ENCODE measurements around the gene RPH3AL. TPM values are rescaled to one million over a fixed set of nuclear protein-coding genes. Genes with fewer than 3 reads are reported as not detected.

RPH3AL gene, protein sequence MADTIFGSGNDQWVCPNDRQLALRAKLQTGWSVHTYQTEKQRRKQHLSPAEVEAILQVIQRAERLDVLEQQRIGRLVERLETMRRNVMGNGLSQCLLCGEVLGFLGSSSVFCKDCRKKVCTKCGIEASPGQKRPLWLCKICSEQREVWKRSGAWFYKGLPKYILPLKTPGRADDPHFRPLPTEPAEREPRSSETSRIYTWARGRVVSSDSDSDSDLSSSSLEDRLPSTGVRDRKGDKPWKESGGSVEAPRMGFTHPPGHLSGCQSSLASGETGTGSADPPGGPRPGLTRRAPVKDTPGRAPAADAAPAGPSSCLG
- 1 to 10 TPM in 1 of 2 experiments, under 1 TPM in 1; 0.64 to 1.2 TPM for total RNA-seq

DNA sequence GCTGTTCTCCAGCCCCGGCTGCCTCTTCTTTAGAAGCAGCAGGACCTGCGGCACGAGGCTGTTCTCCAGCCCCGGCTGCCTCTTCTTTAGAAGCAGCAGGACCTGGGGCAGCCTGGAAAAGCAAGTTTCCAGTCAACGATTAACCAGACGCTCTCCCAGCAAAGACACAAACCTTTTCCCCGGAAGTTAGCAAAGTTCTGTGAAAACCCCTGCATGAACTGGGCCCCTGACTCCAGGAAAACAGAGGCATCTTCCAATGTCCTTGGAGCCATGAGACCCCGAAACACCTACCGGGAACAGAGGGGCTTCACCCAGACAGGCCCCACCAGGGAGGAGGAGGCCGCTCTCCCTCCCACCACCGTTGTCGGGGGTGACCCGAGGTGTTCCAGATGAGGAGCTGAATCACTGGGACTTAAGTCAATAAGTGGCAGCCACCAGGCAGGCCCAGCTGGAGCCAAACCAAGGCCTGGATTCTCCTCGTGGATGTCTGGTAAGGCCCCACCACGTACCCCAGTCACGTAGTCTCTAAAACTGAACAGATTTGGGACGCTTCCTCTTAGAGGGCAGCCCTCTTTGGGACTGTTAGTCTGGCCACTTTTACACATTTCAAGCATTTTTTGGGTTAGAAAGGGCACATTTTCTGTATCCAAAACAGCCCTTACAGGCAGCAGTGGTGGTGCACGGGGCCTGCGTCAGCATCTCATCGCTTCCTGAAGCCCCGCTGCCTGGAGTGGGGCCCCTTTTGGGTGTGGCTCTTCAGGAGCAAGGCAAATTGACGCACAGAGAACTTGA lies at the start of gene RPH3AL:
Gene RPH3AL (minus strand): TSS at position 387 of the 792 bp plus-strand sequence. CDS start 25,264 bp downstream, outside the sequence.
- Mint-ChIP-seq H3K27ac (no peak within 1 kb of the TSS), H3K4me1 (no peaks in the 10 kb centered on the region), H3K4me3 (no peak within 1 kb of the TSS), H3K36me3 (no peaks in the 10 kb centered on the region), H3K9me3 (peaks cover 2% of the 10 kb centered on the region), H3K27me3 (no peaks in the 10 kb centered on the region)
- no peak for DNase-seq

DNA sequence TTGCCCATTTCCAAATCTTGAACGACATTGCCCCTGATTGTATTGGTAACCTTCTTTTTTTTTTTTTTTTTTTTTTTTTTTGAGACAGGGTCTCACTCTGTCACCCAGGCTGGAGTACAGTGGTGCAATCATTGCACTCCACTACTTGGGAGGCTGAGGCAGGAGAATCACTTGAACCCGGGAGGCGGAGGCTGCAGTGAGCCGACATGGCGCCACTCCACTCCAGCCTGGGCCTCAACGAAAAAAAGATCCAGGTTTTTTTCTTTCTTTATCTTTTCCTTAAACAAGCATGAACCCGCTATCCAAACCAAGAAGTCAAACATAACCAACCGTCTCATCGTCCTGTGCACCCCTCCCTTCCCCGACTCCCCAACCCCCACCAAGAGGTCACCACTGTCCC lies 47.6 kb upstream of the RPH3AL start:
- Mint-ChIP-seq H3K36me3 (no peaks in the 10 kb centered on the region), H3K27ac (no peak overlapping the region), H3K9me3 (no peaks in the 10 kb centered on the region), H3K4me1 (no peaks in the 10 kb centered on the region), H3K27me3 (no peaks in the 10 kb centered on the region), H3K4me3 (no peak overlapping the region)
- no peak for DNase-seq

DNA sequence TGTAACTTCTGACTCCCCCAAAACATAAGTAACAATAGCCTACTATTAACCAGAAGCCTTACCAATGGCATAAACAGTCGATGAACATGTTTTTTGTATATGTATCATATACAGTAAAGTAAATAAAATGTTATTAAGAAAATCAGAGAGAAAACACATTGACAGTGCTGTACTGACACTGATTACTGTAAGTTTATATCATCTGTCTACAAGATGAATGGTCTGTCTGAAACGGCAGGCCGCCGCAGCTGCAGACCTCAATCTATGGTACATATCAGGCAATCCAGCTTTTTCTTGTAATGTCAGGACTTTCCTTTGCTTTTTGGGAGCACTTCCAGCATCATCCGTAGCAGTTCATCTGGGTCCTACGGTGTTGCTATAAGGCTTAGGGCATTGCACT lies 44.2 kb upstream of the RPH3AL start:
- H3K27me3 Mint-ChIP-seq: no peaks in the 10 kb centered on the region
- H3K9me3 Mint-ChIP-seq: no peaks in the 10 kb centered on the region
- no peaks in the 10 kb centered on the region for H3K36me3 Mint-ChIP-seq
- no peaks in the 10 kb centered on the region for H3K4me1 Mint-ChIP-seq
- no peak overlapping the region for H3K4me3 Mint-ChIP-seq
- DNase-seq: no peak
- H3K27ac Mint-ChIP-seq: no peak overlapping the region

DNA sequence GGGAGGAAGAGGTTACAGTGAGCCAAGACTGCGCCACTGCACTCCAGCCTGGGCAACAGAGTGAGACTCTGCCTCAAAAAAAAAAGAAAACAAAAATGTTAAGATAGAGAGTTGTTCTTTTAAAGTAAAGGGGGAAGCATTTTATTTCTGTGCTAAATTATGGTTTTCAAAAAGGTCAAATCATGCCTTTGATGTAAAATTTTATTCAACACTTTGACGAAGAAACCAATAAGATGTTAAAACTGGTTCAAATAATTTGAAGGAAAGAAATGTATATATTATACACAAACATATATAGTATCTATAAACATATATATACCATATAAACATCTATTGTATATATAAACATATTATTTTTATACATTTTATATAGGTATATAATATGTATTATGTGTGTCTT lies 43.4 kb upstream of the RPH3AL start:
- no peak for DNase-seq
- no peaks in the 10 kb centered on the region for H3K9me3 Mint-ChIP-seq
- H3K27me3 Mint-ChIP-seq: no peaks in the 10 kb centered on the region
- H3K4me3 Mint-ChIP-seq: no peak overlapping the region
- H3K27ac Mint-ChIP-seq: no peak overlapping the region
- no peaks in the 10 kb centered on the region for H3K36me3 Mint-ChIP-seq
- no peaks in the 10 kb centered on the region for H3K4me1 Mint-ChIP-seq

DNA sequence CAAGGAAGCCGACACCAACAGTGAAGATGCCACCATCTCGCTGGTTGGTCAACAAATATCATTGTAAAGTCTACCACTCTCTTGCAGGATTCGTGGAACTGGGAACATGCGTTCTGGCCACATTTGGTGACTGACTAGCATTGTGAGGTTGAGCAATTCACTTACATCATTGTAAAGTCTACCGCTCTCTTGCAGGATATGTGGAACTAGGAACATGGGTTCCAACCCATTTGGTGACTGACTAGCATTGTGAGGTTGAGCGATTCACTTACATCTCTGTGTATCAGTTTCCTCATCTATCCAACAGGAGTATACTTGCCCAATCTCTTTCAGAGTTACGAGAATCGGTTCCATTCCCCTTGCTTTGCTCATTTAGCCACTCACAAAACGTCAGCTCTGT lies 42.6 kb upstream of the RPH3AL start:
- H3K36me3 Mint-ChIP-seq: no peaks in the 10 kb centered on the region
- H3K4me3 Mint-ChIP-seq: no peak overlapping the region
- H3K27ac Mint-ChIP-seq: no peak overlapping the region
- H3K4me1 Mint-ChIP-seq: no peaks in the 10 kb centered on the region
- no peaks in the 10 kb centered on the region for H3K27me3 Mint-ChIP-seq
- no peak for DNase-seq
- no peaks in the 10 kb centered on the region for H3K9me3 Mint-ChIP-seq

DNA sequence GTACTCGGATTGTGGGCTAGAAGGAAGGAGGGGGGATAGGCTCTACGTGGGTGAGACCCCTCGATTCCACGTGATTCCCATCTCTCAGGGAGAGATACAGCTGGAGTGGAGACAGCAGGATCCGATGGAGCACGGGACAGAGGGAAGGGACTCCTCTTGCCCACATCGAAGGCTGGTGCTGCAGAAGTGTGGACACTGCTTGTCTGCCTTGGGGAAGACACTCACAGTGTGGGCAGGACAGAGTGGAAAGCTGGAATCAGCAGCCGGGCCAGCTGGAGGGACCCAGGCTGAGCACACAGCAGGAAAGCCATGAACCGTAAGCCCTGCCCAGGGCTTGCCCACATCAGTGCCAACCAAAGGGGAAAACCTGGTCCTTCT lies 42.1 kb upstream of the RPH3AL start:
- H3K27ac Mint-ChIP-seq: no peak overlapping the region
- no peaks in the 10 kb centered on the region for H3K9me3 Mint-ChIP-seq
- H3K4me3 Mint-ChIP-seq: no peak overlapping the region
- H3K27me3 Mint-ChIP-seq: no peaks in the 10 kb centered on the region
- no peaks in the 10 kb centered on the region for H3K4me1 Mint-ChIP-seq
- no peaks in the 10 kb centered on the region for H3K36me3 Mint-ChIP-seq
- DNase-seq: no peak

DNA sequence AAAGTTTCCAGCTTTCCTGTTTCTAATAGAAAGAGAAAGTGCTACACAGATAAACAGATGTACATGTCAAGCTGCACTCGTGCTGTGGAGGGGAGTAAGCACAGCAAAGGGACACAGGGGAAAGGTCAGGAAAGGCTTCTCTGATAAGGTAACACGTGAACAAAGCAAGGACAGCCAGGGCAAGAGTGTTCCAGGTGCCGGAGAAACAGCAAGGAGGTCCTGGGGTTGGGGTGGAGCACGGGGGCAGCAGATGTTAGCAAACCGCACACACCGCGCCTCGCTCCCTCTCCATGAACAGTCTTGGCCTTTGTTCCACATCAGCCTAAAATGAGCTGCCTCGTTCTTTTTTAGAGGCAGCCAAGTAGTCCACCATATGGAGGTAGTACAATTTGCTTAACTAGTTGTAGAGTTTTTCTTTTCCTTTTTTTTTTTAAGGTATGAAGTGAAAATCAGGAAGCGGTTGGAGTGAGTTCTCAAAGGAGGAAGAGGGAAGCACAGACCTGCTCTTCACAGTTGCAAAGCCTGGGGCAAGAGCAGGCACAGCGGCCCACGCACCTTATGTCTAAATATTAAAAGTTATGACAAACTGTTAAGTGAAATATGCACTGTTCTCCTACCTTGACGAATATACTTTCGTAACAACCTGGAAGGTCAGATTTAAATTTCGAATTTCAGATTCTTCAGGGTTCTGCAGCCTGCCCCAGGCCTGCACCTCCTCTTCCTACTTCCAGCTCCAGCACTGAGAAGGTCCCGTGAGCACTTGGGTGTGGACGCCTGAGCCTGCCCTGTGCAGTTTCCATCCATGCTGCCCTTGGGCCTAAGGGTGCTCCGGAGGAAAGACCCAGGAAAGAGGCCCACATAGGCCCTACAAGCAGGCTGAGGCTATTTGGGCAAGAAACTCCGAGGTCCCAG lies 41.5 kb upstream of the RPH3AL start:
- Mint-ChIP-seq H3K4me3 (peak overlapping the region; percentile 12), H3K27ac (no peak overlapping the region), H3K27me3 (no peaks in the 10 kb centered on the region), H3K36me3 (no peaks in the 10 kb centered on the region), H3K4me1 (no peaks in the 10 kb centered on the region), H3K9me3 (no peaks in the 10 kb centered on the region)
- no peak for DNase-seq

DNA sequence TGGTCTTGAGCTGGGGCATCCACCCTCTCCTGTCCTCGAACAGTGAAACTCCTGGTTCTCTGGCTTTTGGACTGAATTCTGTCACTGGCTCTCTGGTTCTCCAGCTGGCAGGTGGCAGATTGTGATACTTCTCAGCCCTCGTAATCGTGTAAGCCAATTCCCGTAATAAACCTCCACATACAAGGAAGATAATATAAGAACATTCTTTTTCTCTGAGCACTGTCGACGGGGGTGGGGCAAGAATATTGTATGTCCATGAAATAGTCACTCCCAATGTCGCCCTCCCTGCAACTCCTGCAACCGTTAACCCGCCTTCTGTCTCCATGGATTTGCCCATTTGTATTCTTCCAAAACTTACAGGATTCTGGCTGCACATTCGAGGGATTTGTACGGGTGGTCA lies 39.2 kb upstream of the RPH3AL start:
- H3K27ac Mint-ChIP-seq: no peak overlapping the region
- peaks cover under 1% of the 10 kb centered on the region for H3K4me1 Mint-ChIP-seq
- no peak overlapping the region for H3K4me3 Mint-ChIP-seq
- no peak for DNase-seq
- H3K36me3 Mint-ChIP-seq: no peaks in the 10 kb centered on the region
- H3K9me3 Mint-ChIP-seq: no peaks in the 10 kb centered on the region
- H3K27me3 Mint-ChIP-seq: peaks cover 4% of the 10 kb centered on the region

DNA sequence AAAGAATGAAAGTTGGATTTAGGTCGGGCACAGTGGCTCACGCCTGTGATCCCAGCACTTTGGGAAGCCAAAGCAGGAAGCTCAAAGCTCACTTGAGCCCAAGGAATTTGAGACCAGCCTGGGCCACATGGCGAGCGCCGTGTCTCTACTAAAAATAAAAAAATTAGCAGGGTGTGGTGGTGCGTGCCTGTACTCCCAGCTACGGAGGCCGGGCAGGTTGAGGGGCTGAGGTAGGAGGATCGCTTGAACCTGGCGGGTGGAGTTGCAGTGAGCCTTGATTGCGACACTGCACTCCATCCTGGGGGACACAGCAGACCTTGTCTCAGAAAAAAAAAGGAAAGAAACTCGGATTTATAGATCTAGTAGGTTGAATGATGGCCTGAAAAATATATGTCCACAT lies 37.4 kb upstream of the RPH3AL start:
- no peak overlapping the region for H3K4me3 Mint-ChIP-seq

DNA sequence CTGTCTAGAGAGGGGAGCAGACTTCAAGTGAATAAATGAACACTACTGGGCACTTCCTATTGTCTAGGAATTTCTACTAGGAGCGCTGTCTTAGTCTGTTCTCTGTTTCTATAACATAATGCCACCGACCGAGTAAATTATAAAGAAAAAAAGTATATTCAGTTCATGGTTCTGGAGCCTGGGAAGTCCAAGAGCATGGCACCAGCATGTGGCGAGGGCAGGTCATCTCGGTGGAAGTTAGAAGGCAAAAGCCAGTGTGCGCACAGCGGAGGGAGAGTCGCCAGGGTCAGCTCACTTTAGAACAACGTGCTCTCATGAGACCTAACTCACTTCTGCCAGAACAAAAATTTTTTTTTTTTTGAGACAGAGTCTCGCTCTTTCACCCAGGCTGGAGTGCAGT lies 35.5 kb upstream of the RPH3AL start:
- H3K36me3 Mint-ChIP-seq: no peaks in the 10 kb centered on the region
- peaks cover 9% of the 10 kb centered on the region for H3K4me1 Mint-ChIP-seq
- no peak overlapping the region for H3K27ac Mint-ChIP-seq
- no peak for DNase-seq
- no peaks in the 10 kb centered on the region for H3K9me3 Mint-ChIP-seq
- peaks cover 10% of the 10 kb centered on the region for H3K27me3 Mint-ChIP-seq
- no peak overlapping the region for H3K4me3 Mint-ChIP-seq

More for the DNA sequence above, 37.4 kb upstream of the RPH3AL start:
- Mint-ChIP-seq H3K4me1 (peaks cover 6% of the 10 kb centered on the region), H3K27me3 (peaks cover 4% of the 10 kb centered on the region), H3K27ac (no peak overlapping the region), H3K36me3 (no peaks in the 10 kb centered on the region), H3K9me3 (no peaks in the 10 kb centered on the region)
- no peak for DNase-seq

DNA sequence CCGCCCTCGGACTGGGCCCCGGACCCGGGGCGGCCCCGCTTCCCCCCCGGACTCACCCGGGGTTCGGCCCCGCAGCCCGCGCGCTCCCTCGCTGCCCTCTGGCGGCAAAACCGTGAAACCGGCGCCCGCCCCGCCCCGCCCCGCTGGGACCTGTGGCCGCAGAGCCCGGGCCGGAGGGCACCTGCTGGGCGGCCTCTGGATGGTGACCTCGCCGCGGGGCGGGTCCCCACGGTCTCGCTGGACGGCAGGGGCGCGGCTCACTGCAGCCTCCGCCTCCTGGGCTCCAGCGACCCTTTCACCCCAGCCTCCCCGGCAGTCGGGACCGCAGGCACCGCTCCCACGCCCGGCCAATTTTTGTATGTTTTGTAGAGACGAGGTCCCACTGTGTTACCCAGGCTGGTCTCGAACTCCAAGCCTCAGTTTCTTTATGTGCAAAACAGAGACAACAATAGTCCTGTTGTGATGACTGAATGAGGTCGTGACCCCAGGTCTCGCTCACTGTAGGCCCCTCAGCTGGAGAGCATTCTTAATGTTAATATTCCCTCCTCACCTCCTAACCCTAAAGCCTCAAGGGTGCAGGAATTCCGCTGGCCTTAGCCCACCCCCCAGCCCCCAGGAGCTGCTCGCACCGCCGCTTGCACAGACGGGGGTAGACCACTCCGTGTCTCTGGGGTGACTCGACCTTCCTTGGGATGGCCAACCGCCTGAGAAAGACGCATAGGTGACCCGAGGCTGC lies 33.7 kb upstream of the RPH3AL start:
- Mint-ChIP-seq H3K4me3 (peak overlapping the region; percentile 69), H3K9me3 (no peaks in the 10 kb centered on the region), H3K4me1 (peaks cover 12% of the 10 kb centered on the region), H3K36me3 (no peaks in the 10 kb centered on the region), H3K27me3 (peaks cover 10% of the 10 kb centered on the region), H3K27ac (no peak overlapping the region)
- DNase-seq: peak; percentile 74

DNA sequence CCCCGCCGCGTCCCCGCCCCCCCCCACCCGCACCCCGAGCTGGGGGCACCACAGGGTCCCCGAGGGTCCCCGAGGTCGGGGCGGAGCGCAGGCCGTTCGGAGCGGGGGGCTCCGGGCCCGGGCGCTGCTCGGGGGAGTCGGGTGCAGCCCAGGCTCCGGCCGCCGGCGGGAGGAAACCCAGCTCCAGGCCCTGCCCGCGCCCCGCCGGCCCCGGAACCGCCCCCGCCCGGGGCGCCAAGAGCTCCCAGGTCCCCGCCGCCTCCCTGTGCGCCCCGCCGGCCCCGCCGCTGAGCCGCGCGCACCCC lies 33.2 kb upstream of the RPH3AL start:
- no peak overlapping the region for H3K27ac Mint-ChIP-seq

DNA sequence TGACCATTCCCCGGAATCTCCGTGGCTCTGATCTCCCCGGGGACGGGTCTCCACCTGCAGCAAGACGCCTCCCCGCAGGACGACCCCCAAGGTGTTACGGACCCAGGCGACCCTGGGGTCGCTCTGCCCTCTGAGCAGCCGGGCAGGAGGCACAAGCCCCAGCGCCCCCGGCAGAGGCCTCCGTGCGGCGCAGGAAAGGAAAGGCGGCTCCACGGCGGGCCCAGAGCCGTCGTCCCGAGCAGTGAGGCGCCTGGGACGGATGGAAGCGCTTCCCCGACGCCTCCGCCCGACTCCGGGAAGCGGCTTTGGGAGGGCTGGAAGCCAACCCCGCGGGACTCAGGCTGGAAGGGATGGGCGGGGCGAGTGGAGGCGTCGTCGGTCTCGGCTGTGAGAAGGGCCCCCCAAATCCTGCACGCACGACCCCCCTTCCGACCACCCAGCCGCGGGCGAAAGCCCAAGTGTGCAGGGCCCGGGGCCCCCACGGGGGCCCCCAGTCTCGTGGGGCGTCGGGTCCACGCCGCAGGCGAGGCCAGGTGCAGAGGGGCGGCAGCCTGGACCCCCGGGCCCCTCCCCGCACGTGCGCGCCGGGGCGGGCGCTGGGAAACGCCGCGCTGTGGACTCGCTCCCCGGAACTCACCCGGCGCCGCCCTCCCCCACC lies 32.7 kb upstream of the RPH3AL start:
- peak; percentile 24 for DNase-seq
- no peak overlapping the region for H3K27ac Mint-ChIP-seq
- peaks cover 12% of the 10 kb centered on the region for H3K4me1 Mint-ChIP-seq
- H3K27me3 Mint-ChIP-seq: peaks cover 10% of the 10 kb centered on the region
- H3K9me3 Mint-ChIP-seq: no peaks in the 10 kb centered on the region
- peak overlapping the region; percentile 50 for H3K4me3 Mint-ChIP-seq
- H3K36me3 Mint-ChIP-seq: no peaks in the 10 kb centered on the region

More for the DNA sequence above, 33.2 kb upstream of the RPH3AL start:
- Mint-ChIP-seq H3K36me3 (no peaks in the 10 kb centered on the region), H3K9me3 (no peaks in the 10 kb centered on the region), H3K27me3 (peaks cover 10% of the 10 kb centered on the region), H3K4me1 (peaks cover 12% of the 10 kb centered on the region), H3K4me3 (no peak overlapping the region)
- DNase-seq: no peak

DNA sequence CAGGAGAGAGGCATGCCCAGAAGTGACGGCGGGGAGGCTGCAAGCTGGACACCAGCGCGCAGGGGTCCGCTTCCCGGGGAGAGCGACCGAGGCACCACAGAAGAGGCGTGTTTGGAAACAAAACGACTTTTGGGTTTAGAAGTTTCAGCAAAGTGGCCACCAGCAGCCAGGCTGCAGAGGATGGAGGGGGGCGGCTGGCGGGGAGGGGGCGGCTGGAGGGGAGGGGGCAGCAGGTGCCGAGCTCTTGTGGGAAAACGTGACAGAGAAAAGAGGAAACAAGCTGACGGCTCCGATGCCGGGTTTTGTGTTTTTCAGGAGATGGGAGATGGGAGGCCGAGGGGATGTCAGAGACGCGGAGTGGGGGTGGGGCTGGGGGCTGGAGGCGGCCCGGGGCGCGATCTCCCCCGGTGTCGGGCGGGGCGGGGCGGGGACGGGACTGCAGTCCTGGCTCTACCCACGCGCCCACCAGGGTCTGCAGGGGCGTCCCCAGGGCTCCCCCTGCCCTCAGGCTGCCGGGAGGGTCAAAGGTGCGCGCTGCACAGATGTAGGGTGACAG lies 32.1 kb upstream of the RPH3AL start:
- peak overlapping the region; percentile 18 for H3K4me3 Mint-ChIP-seq
- H3K4me1 Mint-ChIP-seq: peaks cover 12% of the 10 kb centered on the region
- H3K36me3 Mint-ChIP-seq: no peaks in the 10 kb centered on the region
- H3K27ac Mint-ChIP-seq: no peak overlapping the region
- no peaks in the 10 kb centered on the region for H3K9me3 Mint-ChIP-seq
- no peak for DNase-seq
- peaks cover 10% of the 10 kb centered on the region for H3K27me3 Mint-ChIP-seq
